ENCODE measurements around the gene NVL. TPM values are rescaled to one million over a fixed set of nuclear protein-coding genes. Genes with fewer than 3 reads are reported as not detected.

The NVL gene
- total RNA-seq, 1 experiment from 2014 or later = 21.9 TPM

- H3K27me3 ChIP-seq (ENCODE audit: insufficient read depth, low read length) = no peaks in the 10 kb centered on the region
- ChIA-PET RAD21 (ENCODE audit: low non-redundant PET in 1 of 2, low total read pairs in 2 of 2, uncharacterized antibody in 2 of 2, unreplicated experiment in 2 of 2) (no interaction called here), CTCF (no interaction called here), POLR2A (no interaction called here)
- H3K9ac ChIP-seq (ENCODE audit: low read length) = no peak overlapping the region
- intact Hi-C loops (cut with micrococcal nuclease) = no loop called here
- no peak overlapping the region for H3K4me2 ChIP-seq (ENCODE audit: low read length)
- no peak for DNase-seq (ENCODE audit: low read depth, low spot score)
- H3K4me3 ChIP-seq (replicated peaks in 1 of 2; ENCODE audit: low read depth in 1 of 2, low read length in 2 of 2) = no peak overlapping the region
- H3K79me2 ChIP-seq (ENCODE audit: insufficient read depth, low read length) = no peaks in the 10 kb centered on the region
- H3K36me3 ChIP-seq (ENCODE audit: control insufficient read depth in 1 of 2, insufficient read depth in 2 of 2, low read length in 2 of 2) = peaks cover 0 to 9% of the 10 kb centered on the region in 2 experiments; a peak in 3 of 4 replicates
- no peak overlapping the region for H2AFZ ChIP-seq (ENCODE audit: low read depth, low read length, poor library complexity, severe bottlenecking)
- H3K9me2 ChIP-seq (ENCODE audit: insufficient read depth) = no peaks in the 10 kb centered on the region
- no peaks in the 10 kb centered on the region for H3K4me1 ChIP-seq (ENCODE audit: control insufficient read depth in 1 of 2, insufficient read depth in 2 of 2, low read length in 2 of 2)
- TF ChIP-seq SRF (IDR thresholded peaks at IDR 0.05; ENCODE audit: low read depth) = no peak
- no peak for TF ChIP-seq ZFX (IDR thresholded peaks at IDR 0.05)
- no peak for TF ChIP-seq EGR1 (IDR thresholded peaks at IDR 0.05; ENCODE audit: low read depth)
- no peak for TF ChIP-seq ZNF274 (IDR thresholded peaks at IDR 0.05; ENCODE audit: low read depth, low read length)
- no peak for TF ChIP-seq CTCF (IDR thresholded peaks at IDR 0.05 in 2 of 3, conservative IDR thresholded peaks at IDR 0.05 in 1 of 3; ENCODE audit: borderline replicate concordance in 1 of 3, insufficient read depth in 1 of 3, low read depth in 2 of 3, low read length in 2 of 3)
- TF ChIP-seq RAD21 (IDR thresholded peaks at IDR 0.05; ENCODE audit: low read depth) = no peak
- no peak for ATAC-seq
- no peak overlapping the region for H3K27ac ChIP-seq (ENCODE audit: low read depth, low read length)
- no peaks in the 10 kb centered on the region for H3K9me3 ChIP-seq (ENCODE audit: control insufficient read depth in 1 of 2, insufficient read depth in 1 of 2, low read depth in 1 of 2, low read length in 2 of 2)
- BruUV-seq (replicated peaks) = no TSS peak
- H4K20me1 ChIP-seq (ENCODE audit: insufficient read depth) = no peaks in the 10 kb centered on the region
These were observed 62.8 kb downstream of the NVL start for GRCh38 chr1:224266915-224267856.

Data from HCT116 (cell line).